HUDEP-2 (cell line): Measurements from ENCODE around the gene ADM2.
A peak's percentile ranks its signal among the peaks of the same experiment; 100 is the strongest.
"Not testable (repeated sequence)": the region's sequence is repeated elsewhere in the genome, so short reads cannot be mapped to it uniquely, and the experiment has no call there.

Experiments
- DNase-seq, 76 experiments: peaks; one replicate each; lab custom pipeline; 2025; ENCODE audit not compliant: unreplicated experiment in 76 of 76; lab: John Stamatoyannopoulos, UW

ADM2 gene, protein sequence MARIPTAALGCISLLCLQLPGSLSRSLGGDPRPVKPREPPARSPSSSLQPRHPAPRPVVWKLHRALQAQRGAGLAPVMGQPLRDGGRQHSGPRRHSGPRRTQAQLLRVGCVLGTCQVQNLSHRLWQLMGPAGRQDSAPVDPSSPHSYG

DNA sequence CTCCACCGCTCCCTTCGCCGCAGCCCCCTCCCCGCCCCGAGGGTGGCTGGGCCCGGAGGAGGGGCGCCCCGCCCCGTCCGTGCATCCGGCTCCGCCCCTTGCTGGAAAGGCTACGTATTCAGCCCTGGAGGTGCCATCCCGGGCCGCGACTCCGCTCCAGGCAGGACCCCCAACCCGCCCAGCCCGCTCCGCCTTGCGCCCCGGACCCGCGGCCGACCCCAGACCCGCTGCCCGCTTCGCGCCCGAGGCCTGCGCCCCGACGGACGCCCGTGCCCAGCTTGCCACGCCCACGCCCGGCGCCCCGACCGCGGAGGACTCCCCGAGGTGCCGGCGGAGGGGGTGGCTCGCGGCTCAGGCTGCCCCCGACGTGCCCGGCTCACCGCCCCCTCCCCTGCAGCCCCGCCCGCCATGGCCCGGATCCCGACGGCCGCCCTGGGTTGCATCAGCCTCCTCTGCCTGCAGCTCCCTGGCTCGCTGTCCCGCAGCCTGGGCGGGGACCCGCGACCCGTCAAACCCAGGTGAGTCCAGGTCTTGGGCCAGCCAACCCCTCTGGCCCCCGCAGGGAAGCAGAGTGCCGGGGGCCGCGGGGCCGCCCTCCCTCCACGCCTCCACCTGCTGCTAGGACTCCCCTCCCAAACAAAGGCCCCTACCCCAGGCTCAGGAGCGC lies at the start of gene ADM2:
Gene ADM2, plus strand, starts transcription at position 104 of the 667 bp plus-strand sequence. Its CDS starts 305 bp downstream, at position 409.
- peak in 9 of 76 experiments; percentile 4 to 26 (median 19) for DNase-seq

DNA sequence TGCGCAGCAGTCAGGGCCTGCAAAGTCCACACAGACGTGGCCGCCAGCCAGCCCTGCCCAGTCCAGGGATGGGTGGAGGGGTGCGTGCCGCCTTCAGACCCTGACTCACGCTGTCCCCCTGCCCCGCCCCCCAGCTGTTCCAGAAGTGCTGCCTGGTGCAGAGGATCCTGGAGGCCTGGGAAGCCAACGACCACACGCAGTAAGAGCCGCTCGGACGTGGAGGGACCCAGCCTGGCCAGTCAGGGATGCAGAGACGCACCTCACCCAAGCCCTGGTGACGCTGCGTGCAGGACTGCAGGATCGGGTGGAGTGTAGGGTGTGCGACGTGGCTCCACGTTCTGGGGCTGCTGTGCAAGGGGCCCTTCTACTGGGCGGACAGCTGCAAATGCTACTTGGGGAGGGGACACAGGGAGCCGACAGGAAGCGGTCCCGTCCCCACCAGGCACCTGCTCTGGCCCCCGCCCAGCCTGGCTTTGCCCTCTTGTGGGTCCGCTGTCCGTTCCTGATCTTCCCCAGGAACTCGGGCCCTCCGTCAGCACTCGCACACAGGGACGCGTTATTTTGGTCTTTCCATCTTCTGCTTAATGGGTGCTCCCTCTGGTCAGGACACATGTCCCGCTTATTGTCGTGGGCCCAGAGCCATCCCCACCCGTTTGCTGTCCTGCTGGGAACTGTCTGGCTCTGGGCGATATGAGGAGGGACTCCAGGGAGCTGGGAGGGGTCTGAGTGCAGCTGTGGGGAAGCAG lies 49.0 kb upstream of the ADM2 start:
- DNase-seq, result no peak

DNA sequence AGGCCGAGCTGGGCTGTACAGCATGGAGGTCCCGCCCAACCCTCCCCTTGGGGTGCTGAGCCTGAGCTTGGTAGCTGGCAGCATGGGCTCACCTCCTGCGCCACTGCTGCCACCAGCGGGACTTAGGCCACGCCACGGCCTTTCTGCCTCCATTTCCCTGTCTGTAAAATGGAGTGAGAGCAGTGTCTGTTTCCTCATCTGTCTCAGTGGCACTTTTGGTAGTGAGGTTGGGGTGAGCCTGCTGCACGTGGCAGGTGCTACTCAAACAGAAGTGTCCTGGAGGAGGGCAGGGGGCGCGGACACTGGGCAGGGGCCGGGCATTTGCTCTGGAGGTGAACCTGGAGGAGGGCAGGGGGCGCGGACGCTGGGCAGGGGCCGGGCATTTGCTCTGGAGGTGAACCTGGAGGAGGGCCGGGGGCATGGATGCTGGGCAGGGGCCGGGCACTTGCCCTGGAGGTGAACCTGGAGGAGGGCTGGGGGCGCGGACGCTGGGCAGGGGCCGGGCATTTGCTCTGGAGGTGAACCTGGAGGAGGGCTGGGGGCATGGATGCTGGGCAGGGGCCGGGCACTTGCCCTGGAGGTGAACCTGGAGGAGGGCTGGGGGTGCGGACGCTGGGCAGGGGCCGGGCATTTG lies 48.3 kb upstream of the ADM2 start:
- DNase-seq, result not testable (repeated sequence)

DNA sequence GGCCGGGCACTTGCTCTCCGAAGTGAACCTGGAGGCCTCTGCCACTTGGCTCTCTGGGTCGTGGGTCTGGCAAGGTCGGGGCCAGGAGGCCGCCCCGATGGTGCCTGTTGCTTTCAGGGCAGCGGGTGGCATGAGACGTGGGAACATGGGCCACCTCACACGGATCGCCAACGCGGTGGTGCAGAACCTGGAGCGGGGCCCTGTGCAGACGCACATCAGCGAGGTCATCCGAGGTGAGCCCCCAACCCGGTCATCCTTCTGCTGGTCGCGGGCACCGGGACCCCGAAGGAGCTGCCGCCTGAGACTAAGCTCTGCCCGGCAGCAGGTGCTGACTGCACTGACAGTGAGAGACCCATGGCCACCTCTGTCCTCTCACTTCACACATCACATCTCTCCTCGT lies 46.5 kb upstream of the ADM2 start:
- DNase-seq, result no peak

DNA sequence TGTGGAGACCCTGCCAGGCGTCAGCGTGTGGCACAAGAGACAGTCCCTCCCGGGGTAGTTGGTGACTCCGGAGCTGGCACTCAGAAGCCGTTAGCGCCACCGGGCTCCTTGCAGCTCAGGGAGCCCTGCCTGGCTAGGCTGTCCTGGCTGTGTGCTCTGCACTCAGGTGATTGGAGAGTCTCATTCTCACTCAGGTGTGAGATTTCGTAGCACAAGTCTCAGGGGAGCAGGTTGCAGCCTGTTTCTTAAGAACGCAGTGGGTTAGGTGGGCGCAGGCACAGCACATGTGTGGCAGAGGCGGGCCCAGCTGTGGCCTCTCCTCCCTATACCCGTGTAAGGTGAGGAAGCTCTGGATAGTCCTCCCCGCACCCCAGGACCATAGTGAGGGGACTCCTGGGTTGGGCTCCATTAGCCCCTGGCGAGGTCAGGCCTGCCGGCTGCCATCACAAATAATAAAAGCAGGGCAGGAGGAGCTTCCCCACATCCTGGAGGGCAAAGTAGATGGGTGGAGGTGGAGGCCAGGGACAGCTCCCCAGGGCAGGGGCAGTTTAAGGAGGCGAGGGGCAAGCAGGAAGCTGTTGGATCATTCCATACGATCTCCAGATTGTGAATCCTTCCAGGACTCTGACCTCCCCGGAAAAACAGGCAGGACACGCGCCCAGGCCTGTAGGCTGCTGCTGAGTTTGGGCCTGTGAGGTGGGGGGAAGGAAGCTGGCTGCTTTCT lies 45.9 kb upstream of the ADM2 start:
- DNase-seq, result no peak

DNA sequence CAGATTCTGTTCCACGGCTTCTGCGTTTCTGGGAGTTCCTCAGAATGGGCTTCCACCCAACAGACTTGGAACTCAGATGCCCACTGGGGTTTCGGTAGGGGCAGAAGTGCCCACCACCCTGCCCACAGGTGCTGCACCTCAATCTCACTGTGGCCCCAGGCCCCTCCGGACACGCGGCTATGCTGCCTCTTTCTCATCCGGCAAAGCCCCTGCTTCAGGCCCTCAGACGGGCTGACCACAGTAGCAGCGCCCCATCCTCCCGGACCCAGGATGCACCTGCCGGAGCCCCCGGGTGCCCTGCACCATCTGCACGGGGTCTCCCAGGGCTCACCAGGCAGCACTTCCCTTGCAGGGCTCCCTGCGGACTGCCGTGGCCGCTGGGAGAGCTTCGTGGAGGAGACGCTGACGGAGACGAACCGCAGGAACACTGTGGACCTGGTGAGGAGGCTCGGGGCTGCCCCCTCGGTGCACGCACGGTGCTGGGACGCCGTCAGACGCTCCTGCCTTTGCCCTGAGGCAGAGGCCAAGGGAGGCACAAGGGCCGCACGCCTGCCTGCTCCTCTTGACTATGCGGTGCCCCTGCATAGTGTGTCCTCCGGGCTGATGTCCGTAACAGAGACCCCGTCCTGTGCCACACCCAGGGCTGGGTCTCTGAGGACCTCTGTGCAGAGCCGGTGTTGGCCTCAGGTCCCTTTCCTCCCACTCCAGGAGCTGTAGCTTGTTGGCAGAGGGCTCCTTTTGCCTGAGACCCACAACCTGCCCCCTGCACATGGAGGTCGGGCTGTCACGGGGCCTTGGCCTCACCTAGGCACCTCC lies 45.1 kb upstream of the ADM2 start:
- no peak for DNase-seq

DNA sequence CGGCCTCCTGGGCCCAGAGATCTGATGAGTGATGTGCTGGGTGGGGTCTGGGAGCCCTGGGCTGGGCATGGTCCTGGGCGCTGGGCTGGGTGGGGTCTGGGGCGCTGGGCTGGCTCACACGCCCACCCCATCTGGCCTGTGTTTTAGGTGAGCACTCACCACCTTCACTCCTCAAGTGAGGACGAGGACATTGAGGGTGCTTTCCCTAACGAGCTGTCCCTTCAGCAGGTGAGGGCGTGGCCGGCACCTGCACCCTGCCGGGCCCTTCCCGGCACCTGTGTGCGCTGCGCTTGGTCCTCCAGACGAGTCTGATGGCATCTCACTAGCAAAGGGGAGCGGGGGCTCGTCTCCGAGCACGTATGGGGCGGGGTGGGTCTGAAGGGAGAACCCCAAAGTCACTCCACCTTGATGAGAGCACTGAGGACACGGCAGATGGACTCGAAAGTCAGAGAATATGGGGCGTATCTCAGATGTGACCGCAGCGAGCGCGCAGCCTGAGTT lies 44.5 kb upstream of the ADM2 start:
- DNase-seq, result no peak

DNA sequence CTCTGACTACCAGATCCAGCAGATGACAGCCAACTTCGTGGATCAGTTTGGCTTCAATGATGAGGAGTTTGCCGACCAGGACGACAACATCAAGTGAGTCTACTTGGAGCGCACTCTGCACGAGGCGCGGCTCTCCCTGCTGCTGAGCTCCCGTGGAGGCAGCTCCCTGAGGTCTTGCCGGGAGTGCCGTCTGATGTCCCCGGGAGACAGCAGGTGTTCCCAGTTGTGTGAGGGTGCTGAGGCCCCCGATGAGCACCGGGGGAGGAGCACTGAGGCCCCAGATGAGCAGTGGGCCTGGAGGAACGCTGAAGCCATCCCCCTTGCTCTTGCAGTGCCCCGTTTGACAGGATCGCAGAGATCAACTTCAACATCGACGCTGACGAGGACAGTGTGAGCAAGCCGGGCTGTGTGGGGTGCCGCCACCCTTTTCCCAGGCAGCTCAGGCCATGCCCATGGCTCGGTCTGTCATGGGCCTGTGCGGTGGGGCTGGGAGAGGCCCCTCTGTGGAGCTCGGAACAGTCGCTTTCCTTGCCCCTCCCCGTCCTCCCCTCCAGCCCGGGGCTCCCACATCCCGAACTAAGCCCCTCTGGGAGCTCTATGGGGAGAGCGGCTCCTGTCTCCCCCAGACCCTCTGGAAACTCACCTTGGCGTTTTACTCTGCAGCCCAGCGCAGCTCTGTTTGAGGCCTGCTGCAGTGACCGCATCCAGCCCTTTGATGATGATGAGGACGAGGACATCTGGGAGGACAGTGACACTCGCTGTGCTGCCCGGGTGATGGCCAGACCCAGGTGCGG lies 43.6 kb upstream of the ADM2 start:
- DNase-seq, result no peak

DNA sequence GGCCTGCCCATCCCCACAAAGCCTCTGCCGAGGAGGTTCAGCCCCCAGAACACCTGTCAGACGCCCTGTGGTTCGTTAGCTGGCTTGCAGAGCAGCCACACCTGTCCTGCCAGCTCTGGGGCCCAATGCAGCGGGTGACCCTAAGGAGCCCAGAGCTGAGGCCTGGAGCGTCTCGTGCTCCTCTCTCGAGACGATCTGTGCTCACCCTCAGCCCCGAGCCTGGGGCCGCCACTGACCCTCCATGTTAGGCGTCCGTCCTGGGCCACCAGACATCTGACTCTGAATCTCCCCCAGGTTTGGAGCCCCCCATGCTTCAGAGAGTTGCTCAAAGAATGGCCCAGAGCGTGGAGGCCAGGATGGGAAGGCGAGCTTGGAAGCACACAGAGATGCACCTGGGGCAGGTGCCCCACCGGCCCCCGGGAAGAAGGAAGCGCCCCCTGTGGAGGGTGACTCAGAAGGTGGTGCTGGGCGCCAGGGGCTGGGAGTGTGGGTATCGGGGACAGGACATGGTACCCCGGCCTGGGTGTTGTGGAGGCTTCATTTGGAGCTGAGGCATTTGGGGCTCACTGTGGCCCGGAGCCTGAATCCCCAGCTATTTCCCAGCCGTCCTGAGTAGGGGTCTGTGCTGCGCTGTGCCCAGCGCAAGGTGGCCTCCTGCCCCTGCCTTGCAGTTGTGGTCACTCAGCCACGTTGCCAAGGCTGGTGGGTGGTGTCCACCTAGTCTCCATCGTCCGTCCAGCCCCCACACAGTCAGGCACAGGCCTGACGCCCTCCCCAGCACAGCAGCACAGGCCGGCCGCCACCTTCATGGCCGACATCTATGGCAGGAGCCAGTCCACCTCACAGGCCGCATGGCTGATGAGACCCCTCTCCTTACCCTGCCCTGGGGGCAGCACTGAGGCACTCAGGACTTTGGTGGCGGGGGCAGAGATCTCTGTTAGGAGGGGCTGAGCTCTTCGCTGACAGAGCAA lies 42.8 kb upstream of the ADM2 start:
- no peak for DNase-seq

DNA sequence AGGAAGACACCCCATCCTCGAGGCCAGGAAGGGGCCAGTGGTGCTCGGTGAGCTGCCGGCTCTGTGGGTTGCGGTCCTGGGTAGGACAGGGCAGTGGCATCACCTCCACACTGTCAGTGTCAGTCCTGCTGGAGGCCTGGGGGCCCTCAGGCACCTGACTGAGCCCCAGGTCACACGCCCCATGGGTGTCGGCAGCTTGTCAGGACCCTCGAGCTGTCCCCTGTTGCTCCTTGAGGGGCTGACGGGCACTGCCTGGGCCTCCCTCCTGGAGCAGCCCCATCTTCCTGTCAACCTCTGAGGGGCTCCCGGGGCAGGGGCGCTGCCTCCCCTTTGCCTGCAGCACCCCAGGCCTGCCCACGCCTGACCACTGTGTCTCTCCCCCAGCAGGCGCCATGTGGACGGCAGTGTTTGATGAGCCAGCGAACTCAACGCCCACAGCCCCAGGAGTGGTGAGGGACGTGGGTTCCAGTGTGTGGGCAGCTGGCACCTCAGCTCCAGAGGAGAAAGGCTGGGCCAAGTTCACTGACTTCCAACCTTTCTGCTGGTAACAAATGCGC lies 42.0 kb upstream of the ADM2 start:
- no peak for DNase-seq

DNA sequence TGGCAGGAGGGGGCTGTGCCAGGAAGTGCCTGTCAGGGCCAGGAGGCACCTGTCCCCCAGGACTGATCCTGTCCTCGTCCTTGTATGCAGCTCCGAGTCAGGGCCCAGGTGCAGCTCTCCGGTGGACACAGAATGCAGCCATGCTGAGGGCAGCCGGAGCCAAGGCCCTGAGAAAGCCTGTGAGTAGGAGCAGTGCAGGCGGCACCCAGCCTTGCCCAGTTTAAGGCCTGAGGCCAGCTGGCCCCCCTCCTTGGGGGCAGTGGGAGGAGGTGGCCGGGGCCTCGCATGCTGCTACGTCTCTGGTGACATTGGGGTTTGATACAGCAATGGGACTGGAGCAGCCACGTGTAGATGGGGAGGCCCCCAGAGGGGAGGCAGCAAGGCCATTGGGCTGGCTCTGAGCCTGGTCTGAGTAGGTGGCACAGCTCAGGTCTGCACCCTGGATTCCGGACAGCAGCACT lies 41.4 kb upstream of the ADM2 start:
- DNase-seq, result no peak

DNA sequence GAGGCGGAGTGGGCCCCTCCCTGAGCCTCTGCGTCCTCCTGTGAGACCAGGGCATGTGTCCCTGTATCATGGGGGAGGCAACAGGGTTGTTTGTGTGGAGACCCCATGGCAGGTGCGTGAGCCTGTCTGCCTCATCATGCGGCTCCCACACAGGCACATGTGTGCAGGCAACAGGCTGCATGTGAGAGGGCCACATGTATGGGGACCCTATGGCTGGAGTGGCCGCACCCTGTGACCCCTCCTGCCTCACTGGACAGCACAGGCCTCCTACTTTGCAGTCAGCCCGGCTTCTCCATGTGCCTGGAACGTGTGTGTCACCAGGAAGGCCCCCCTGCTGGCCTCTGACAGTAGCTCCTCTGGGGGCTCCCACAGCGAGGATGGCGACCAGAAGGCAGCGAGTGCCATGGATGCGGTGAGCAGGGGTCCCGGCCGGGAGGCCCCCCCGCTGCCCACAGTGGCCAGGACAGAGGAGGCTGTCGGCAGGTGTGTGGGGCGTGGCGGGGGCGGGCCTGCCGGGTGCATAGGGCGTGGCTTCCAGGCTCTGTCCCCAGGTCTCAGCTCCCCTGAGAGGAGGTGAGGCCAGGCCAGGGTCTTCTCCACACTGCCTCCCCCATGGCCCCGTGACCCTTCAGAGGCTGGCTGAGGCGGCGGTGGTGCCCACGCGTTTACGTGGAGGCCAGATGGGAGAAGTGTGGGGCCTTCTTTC lies 40.6 kb upstream of the ADM2 start:
- DNase-seq, result no peak

DNA sequence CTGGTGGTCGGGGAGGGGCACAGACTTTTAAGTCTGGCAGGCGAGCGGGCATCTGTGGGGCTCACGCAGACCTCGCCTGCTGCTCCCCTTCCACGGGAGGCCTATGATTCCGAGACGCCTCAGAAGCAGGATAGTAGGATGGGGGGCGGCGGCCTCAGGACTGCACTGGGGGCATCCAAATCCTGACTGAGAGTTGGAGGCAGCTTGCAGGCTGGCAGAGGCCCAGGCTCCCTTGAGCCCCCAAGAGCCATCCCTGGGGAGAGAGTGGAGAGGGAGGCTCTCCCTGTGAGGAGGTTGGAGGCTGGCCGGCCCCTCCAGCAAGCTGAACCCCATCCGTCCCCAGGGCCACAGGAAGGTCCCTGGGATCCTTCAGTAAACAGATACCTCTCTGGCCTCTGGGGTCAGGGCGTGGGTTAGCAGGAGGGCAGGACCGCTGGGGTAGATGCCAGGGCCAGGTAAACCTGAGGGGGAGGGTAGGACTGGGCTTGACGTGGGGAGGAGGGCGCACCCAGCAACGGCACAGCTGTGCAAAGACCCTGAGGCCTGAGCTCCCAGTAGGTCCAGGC lies 39.8 kb upstream of the ADM2 start:
- DNase-seq, result no peak

DNA sequence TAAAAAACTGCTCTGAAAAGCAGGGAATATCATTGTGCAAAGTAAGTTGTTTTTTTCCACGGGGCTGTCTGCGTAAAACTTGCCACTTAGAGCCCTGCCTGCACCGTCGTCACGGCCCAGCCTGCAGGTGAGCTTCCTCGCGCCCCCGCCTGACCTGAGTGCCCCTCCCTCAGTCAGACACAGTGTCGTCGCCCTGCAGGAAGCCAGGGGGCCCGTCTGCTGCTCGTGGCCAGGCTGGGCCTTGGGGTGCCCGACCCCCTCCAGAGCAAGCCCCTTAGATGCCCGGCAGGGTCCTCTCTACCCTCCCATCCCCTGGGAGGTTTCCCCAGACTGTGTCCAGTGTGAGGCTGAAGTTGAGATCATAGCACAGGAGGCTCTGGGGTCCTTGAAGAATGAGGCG lies 38.1 kb upstream of the ADM2 start:
- no peak for DNase-seq

DNA sequence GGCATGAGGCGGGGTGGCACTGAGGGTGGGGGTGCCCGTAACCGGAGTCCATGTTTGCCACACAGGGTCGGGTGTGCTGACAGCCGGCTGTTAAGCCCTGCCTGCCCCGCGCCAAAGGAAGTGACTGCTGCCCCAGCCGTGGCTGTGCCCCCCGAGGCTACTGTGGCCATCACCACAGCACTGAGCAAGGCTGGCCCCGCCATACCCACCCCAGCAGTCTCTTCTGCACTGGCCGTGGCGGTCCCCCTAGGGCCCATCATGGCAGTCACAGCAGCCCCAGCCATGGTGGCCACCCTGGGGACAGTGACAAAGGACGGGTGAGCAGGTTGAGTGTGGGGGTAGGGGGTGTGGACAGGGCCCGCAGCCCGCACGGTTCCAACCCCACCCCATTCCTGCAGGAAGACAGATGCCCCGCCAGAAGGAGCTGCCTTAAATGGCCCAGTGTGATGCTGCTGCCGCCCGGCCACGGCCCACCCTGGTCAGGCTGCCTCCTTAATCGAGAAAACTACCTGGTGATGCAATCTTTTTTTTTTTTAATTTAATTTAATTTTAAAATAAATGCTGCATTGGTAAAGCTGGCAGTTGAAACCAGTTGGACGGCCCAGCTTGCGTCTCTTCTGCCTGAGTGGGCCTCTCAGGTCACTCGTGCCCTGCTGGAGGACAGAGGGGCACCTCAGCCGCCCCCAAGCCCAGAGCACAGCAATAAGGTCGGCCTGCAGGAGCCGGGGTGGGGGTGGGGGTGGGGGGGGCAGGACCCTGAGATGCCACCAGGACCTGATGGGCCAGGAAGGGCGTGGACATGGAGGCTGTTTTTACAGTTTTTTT lies 37.3 kb upstream of the ADM2 start:
- no peak for DNase-seq

DNA sequence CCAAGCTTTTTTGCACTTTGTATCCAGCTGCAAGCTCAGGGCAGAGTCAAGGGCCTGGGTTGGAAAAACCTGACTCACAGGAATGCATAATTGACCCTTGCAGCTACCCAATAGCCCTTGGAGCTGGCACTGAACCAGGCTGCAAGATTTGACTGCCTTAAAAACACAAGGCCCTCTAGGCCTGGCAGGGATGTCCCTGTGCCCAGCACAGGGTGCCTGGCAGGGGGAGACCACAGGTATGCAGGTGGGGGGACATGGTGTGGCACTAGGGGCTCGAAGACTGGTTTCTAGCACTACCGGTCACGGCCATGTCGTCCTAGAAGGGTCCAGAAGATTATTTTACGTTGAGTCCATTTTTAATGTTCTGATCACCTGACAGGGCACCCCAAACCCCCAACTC lies 36.7 kb upstream of the ADM2 start:
- DNase-seq, result no peak
